Tibial nerve (tissue), 3 donors: ENCODE data around the gene SURF2.

Source experiments
- CTCF ChIP-seq, 5 experiments: fragments of 200-600 bp in 3 of 5; fragments of 450-650 bp in 2 of 5; sonication (generic) in 3 of 5; IDR thresholded peaks; one replicate each; pipeline ENCODE4 v1.5.1; 2016 to 2019; ENCODE audit warnings: antibody characterized with exemption in 5 of 5, mild to moderate bottlenecking in 3 of 5, moderate library complexity in 2 of 5
- POLR2A ChIP-seq, 2 donors: fragments of 450-650 bp; IDR thresholded peaks; one replicate each; pipeline ENCODE4 v1.6.1; 2017; ENCODE audit warnings: antibody characterized with exemption in 2 of 2, mild to moderate bottlenecking in 2 of 2, moderate library complexity in 2 of 2

- TF ChIP-seq CTCF (IDR thresholded peaks at IDR 0.05) (no peak), POLR2A (IDR thresholded peaks at IDR 0.05) (no peak)
Measured at GRCh38 chr9:133353548-133353947, 2.8 kb upstream of the SURF2 start.
